B cell (primary cell): ENCODE data around the gene IGSF3.
"Not testable (repeated sequence)": the region's sequence is repeated elsewhere in the genome, so short reads cannot be mapped to it uniquely, and the experiment has no call there.

Source experiments
- CTCF ChIP-seq: fragments of 200-600 bp; IDR thresholded peaks from one replicate; pipeline ENCODE4 v1.8.0; 2022; ENCODE audit warnings: antibody characterized with exemption, mild to moderate bottlenecking
- EZH2 ChIP-seq: IDR thresholded peaks from 2 replicates; pipeline ENCODE4 v1.6.1; 2012; ENCODE audit warnings: borderline replicate concordance, low read depth, mild to moderate bottlenecking, moderate library complexity, low read length; ENCODE audit not compliant: insufficient read depth, poor library complexity, severe bottlenecking

- TF ChIP-seq CTCF, EZH2: not testable (repeated sequence)
Observed at GRCh38 chr1:116630057-116630456, 37.5 kb downstream of the IGSF3 start.
